Testis (tissue), 2 donors: ENCODE data around the gene CLEC16A.

Source experiments
- CTCF ChIP-seq, 3 experiments: fragments of 450-650 bp in 2 of 3; fragments of 200-600 bp in 1 of 3; sonication (generic) in 1 of 3; IDR thresholded peaks; one replicate each; pipeline ENCODE4 v1.5.1; 2016 to 2019; ENCODE audit warnings: antibody characterized with exemption in 3 of 3, mild to moderate bottlenecking in 2 of 3, moderate library complexity in 1 of 3
- POLR2A ChIP-seq: fragments of 450-650 bp; IDR thresholded peaks from one replicate; pipeline ENCODE4 v1.6.1; 2017; ENCODE audit warnings: antibody characterized with exemption, mild to moderate bottlenecking, moderate library complexity

- TF ChIP-seq CTCF (IDR thresholded peaks at IDR 0.05): no peak
- TF ChIP-seq POLR2A: no peak
Measured at GRCh38 chr16:11108466-11108805, 164.1 kb downstream of the CLEC16A start.
